Measurements from ENCODE around the gene LRRN4CL.
A peak's percentile ranks its signal among the peaks of the same experiment; 100 is the strongest.
"Not testable (repeated sequence)": the region's sequence is repeated elsewhere in the genome, so short reads cannot be mapped to it uniquely, and the experiment has no call there.

LRRN4CL gene

GRCh38 chr11:62656796-62657429 lies 32.4 kb downstream of the LRRN4CL start:
- H2AFZ ChIP-seq (ENCODE audit: low read length): no peak overlapping the region
- peaks cover 13% of the 10 kb centered on the region; the same call in 1 of the 2 replicates for H3K36me3 ChIP-seq (ENCODE audit: insufficient read depth, low read length)
- H3K4me3 ChIP-seq (ENCODE audit: low read depth, low read length, poor library complexity, severe bottlenecking): no peak overlapping the region
- H3K79me2 ChIP-seq (ENCODE audit: insufficient read depth, low read length): peaks cover 11% of the 10 kb centered on the region
- no peaks in the 10 kb centered on the region for H3F3A ChIP-seq (ENCODE audit: insufficient read depth, low read length)
- peaks cover 13% of the 10 kb centered on the region for H3K4me1 ChIP-seq (ENCODE audit: insufficient read depth, low read length, severe bottlenecking)
- TF ChIP-seq EZH2 (IDR thresholded peaks at IDR 0.05; ENCODE audit: borderline replicate concordance, low read length) (no peak), CTCF (IDR thresholded peaks at IDR 0.05; ENCODE audit: low read length) (no peak)
- no peaks in the 10 kb centered on the region for H3K9me2 ChIP-seq (ENCODE audit: low read depth, low read length)
- no peak overlapping the region for H3K9ac ChIP-seq (ENCODE audit: low read length)
- no peaks in the 10 kb centered on the region for H3K27me3 ChIP-seq (ENCODE audit: insufficient read depth, low read length)
- H3K4me2 ChIP-seq (ENCODE audit: low read length): no peak overlapping the region
- no peaks in the 10 kb centered on the region for H4K20me1 ChIP-seq (ENCODE audit: insufficient read depth, low read length)
- H3K9me3 ChIP-seq (ENCODE audit: low read length): no peaks in the 10 kb centered on the region
- H3K27ac ChIP-seq (ENCODE audit: low read depth, low read length, poor library complexity, severe bottlenecking): peak overlapping the region; percentile 40

GRCh38 chr11:62654297-62654696 lies 35.0 kb downstream of the LRRN4CL start:
- peak overlapping the region; percentile 93 for H3K4me3 ChIP-seq (ENCODE audit: low read depth, low read length, poor library complexity, severe bottlenecking)
- TF ChIP-seq EZH2 (IDR thresholded peaks at IDR 0.05; ENCODE audit: borderline replicate concordance, low read length): no peak
- no peak for TF ChIP-seq CTCF (IDR thresholded peaks at IDR 0.05; ENCODE audit: low read length)
- no peak overlapping the region for H2AFZ ChIP-seq (ENCODE audit: low read length)
- H3K27ac ChIP-seq (ENCODE audit: low read depth, low read length, poor library complexity, severe bottlenecking): peak overlapping the region; percentile 3
- peaks cover 21% of the 10 kb centered on the region for H3K4me1 ChIP-seq (ENCODE audit: insufficient read depth, low read length, severe bottlenecking)
- no peaks in the 10 kb centered on the region for H3K9me3 ChIP-seq (ENCODE audit: low read length)
- no peaks in the 10 kb centered on the region for H4K20me1 ChIP-seq (ENCODE audit: insufficient read depth, low read length)
- H3K27me3 ChIP-seq (ENCODE audit: insufficient read depth, low read length): no peaks in the 10 kb centered on the region
- no peaks in the 10 kb centered on the region for H3K9me2 ChIP-seq (ENCODE audit: low read depth, low read length)
- H3K4me2 ChIP-seq (ENCODE audit: low read length): peak overlapping the region; percentile 94; the same call in 1 of the 2 replicates
- H3K79me2 ChIP-seq (ENCODE audit: insufficient read depth, low read length): peaks cover 18% of the 10 kb centered on the region
- no peaks in the 10 kb centered on the region for H3F3A ChIP-seq (ENCODE audit: insufficient read depth, low read length)
- H3K36me3 ChIP-seq (ENCODE audit: insufficient read depth, low read length): peaks cover 11% of the 10 kb centered on the region; the same call in 1 of the 2 replicates
- H3K9ac ChIP-seq (ENCODE audit: low read length): no peak overlapping the region; the same call in 1 of the 2 replicates

- no peak overlapping the region for H2AFZ ChIP-seq (ENCODE audit: low read length)
- TF ChIP-seq EZH2 (IDR thresholded peaks at IDR 0.05; ENCODE audit: borderline replicate concordance, low read length) (no peak), CTCF (IDR thresholded peaks at IDR 0.05; ENCODE audit: low read length) (no peak)
Observed at GRCh38 chr11:62652161-62653006, 36.9 kb downstream of the LRRN4CL start.

GRCh38 chr11:62650283-62650682 lies 39.0 kb downstream of the LRRN4CL start:
- H3K9ac ChIP-seq (ENCODE audit: low read length); H4K20me1 ChIP-seq (ENCODE audit: insufficient read depth, low read length); H3K27me3 ChIP-seq (ENCODE audit: insufficient read depth, low read length); H3K4me2 ChIP-seq (ENCODE audit: low read length); H3K9me2 ChIP-seq (ENCODE audit: low read depth, low read length); H2AFZ ChIP-seq (ENCODE audit: low read length); H3K4me3 ChIP-seq (ENCODE audit: low read depth, low read length, poor library complexity, severe bottlenecking); H3F3A ChIP-seq (ENCODE audit: insufficient read depth, low read length); H3K27ac ChIP-seq (ENCODE audit: low read depth, low read length, poor library complexity, severe bottlenecking); H3K9me3 ChIP-seq (ENCODE audit: low read length): not testable (repeated sequence)
- Histone ChIP-seq H3K4me1 (ENCODE audit: insufficient read depth, low read length, severe bottlenecking) (peaks cover 37% of the 10 kb centered on the region), H3K36me3 (ENCODE audit: insufficient read depth, low read length) (peaks cover 34% of the 10 kb centered on the region), H3K79me2 (ENCODE audit: insufficient read depth, low read length) (peaks cover 25% of the 10 kb centered on the region)

More at GRCh38 chr11:62652161-62653006, 36.9 kb downstream of the LRRN4CL start:
- Histone ChIP-seq H3F3A (ENCODE audit: insufficient read depth, low read length) (no peaks in the 10 kb centered on the region), H3K27ac (ENCODE audit: low read depth, low read length, poor library complexity, severe bottlenecking) (peak overlapping the region; percentile 34), H3K4me1 (ENCODE audit: insufficient read depth, low read length, severe bottlenecking) (peaks cover 25% of the 10 kb centered on the region), H3K27me3 (ENCODE audit: insufficient read depth, low read length) (no peaks in the 10 kb centered on the region), H3K4me2 (ENCODE audit: low read length) (peak overlapping the region; percentile 94), H4K20me1 (ENCODE audit: insufficient read depth, low read length) (no peaks in the 10 kb centered on the region), H3K9ac (ENCODE audit: low read length) (peak overlapping the region; percentile 95), H3K9me2 (ENCODE audit: low read depth, low read length) (no peaks in the 10 kb centered on the region), H3K79me2 (ENCODE audit: insufficient read depth, low read length) (peaks cover 18% of the 10 kb centered on the region), H3K4me3 (ENCODE audit: low read depth, low read length, poor library complexity, severe bottlenecking) (peak overlapping the region; percentile 93), H3K9me3 (ENCODE audit: low read length) (no peaks in the 10 kb centered on the region), H3K36me3 (ENCODE audit: insufficient read depth, low read length) (peaks cover 30% of the 10 kb centered on the region)
